Measurements from ENCODE around the gene SIRT7. TPM values are rescaled to one million over a fixed set of nuclear protein-coding genes. Genes with fewer than 3 reads are reported as not detected.

SIRT7 gene
- total RNA-seq, 1 donor from 2014 or later, result 20.9 TPM

DNA sequence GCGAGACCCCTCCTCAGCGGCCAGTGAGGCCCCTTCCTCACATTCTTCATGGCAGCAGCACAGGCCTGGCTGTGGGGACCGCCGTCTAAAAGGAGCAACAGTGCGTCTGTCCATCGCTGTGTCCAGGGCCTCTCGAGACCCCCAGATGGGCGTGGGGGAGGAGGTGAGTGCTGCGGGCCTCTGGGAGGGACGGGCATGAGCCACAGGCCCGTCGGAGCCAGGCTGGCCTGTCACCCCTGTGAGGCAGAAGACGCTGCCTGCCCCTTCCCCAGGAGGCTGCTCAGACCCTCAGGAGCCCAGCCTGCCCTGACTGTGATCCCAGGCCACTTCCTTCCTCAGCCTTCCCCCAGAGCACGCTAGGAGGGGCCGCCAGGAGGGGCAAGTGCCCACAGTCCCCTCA is 21.2 kb upstream of the SIRT7 start:
- Mint-ChIP-seq H3K9me3 (ENCODE audit: unreplicated experiment) (no peaks in the 10 kb centered on the region), H3K4me3 (ENCODE audit: unreplicated experiment) (no peak overlapping the region), H3K36me3 (ENCODE audit: unreplicated experiment) (no peaks in the 10 kb centered on the region), H3K4me1 (ENCODE audit: unreplicated experiment) (peaks cover 15% of the 10 kb centered on the region), H3K27me3 (ENCODE audit: unreplicated experiment) (peaks cover 2% of the 10 kb centered on the region), H3K27ac (ENCODE audit: unreplicated experiment) (no peak overlapping the region)
- TF ChIP-seq, protein P1, sequence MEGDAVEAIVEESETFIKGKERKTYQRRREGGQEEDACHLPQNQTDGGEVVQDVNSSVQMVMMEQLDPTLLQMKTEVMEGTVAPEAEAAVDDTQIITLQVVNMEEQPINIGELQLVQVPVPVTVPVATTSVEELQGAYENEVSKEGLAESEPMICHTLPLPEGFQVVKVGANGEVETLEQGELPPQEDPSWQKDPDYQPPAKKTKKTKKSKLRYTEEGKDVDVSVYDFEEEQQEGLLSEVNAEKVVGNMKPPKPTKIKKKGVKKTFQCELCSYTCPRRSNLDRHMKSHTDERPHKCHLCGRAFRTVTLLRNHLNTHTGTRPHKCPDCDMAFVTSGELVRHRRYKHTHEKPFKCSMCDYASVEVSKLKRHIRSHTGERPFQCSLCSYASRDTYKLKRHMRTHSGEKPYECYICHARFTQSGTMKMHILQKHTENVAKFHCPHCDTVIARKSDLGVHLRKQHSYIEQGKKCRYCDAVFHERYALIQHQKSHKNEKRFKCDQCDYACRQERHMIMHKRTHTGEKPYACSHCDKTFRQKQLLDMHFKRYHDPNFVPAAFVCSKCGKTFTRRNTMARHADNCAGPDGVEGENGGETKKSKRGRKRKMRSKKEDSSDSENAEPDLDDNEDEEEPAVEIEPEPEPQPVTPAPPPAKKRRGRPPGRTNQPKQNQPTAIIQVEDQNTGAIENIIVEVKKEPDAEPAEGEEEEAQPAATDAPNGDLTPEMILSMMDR (IDR thresholded peaks at IDR 0.05), result no peak
- DNase-seq (ENCODE audit: extremely low spot score, unreplicated experiment), result no peak

DNA sequence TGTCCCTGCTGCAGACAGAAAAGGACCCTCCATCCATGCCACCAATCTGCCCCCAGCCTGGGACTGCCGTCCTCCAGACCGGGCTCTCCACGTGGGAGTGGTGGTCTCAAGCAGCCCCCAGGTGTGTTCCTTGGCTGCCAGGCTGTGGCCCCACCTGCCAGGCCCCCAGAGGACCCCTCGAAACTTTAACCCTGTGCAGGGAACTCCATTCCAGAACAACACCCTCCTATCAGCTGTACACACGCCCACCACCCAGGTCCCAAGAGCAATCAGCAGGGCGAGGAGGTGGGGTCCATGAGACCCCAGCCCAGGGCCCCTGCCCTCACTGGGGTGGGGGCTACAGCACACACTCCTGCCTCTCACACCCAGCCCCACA is 17.7 kb upstream of the SIRT7 start:
- peak overlapping the region; percentile 10 for H3K27ac Mint-ChIP-seq (ENCODE audit: unreplicated experiment)
- DNase-seq (ENCODE audit: extremely low spot score, unreplicated experiment), result no peak
- H3K4me3 Mint-ChIP-seq (ENCODE audit: unreplicated experiment), result peak overlapping the region; percentile 89
- H3K9me3 Mint-ChIP-seq (ENCODE audit: unreplicated experiment), result no peaks in the 10 kb centered on the region
- TF ChIP-seq, protein P1 (IDR thresholded peaks at IDR 0.05), result no peak
- H3K36me3 Mint-ChIP-seq (ENCODE audit: unreplicated experiment), result peaks cover 2% of the 10 kb centered on the region
- H3K27me3 Mint-ChIP-seq (ENCODE audit: unreplicated experiment), result no peaks in the 10 kb centered on the region
- peaks cover 23% of the 10 kb centered on the region for H3K4me1 Mint-ChIP-seq (ENCODE audit: unreplicated experiment)

DNA sequence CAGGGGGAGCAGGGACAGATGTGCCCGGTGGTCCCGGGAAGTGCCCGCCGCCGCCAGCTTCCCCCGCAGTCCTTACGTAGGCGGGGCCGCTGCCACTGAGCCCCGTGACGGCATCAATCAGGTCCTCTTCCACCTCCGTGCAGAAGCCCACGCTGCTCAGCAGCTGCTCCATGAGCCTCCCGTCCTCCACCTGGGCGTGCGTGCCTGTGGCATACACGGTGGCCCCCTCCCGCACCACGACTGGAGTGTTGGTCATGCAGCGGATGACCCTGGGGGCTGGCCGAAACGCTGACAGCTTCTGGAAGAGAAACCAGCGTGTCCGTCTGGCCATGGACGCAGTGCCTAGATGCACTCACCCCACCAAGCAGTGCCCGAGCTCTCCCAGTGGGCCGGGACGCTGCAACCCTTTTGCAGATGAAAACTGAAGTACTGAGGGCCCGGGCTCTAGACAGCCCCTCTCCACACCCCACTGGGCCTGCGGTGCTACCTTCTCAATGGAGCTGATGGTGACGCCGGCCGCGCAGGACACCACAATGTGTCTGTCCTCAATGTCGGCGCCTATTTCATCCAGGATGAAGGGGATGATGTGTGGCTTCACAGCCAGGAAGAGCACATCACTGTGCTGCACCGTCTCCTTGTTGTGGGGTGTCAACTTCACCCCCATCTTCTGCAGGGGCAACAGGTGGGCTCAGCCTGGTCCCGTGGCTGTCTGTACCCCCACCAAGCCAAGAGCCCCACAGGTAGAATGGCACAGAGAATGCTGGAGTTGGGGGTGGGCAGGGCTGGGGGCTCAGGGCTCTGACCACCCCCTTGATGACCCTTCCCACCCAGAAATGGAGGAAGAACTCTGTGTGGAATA is 17.1 kb upstream of the SIRT7 start:
- no peak for DNase-seq (ENCODE audit: extremely low spot score, unreplicated experiment)
- H3K9me3 Mint-ChIP-seq (ENCODE audit: unreplicated experiment), result no peaks in the 10 kb centered on the region
- H3K27ac Mint-ChIP-seq (ENCODE audit: unreplicated experiment), result no peak overlapping the region

DNA sequence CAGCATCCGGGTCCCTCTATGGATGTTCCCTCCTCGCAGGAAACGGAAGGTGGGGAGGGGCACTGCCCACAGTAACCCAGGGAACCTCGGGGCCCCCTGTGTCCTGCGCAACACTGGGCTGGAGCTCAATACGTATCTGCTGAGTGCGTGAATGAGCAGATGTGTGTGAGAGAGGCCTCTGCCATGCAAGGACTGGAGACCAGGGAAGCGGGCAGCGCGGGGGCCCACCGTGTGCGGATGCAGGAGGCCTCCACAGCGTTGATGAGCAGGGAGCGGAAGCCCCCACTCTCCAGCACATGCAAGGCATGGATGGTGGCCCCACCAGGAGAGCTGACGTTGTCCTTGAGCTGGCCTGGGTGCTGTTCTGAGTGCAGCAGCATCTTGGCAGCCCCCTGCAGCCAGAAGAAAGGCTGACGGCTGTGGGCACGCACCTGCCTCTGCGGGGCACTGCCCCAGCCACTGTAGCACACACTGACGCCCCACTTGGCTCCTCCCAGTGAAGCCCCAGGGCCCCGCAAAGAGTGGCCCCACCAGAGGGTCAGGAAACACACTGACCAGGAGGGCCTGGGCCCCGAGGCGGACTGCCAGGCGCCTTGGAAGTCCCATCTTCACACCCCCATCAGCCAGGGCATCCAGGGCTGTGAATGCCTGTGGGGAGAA is 16.3 kb upstream of the SIRT7 start:
- no peak for DNase-seq (ENCODE audit: extremely low spot score, unreplicated experiment)
- H3K4me1 Mint-ChIP-seq (ENCODE audit: unreplicated experiment), result peaks cover 30% of the 10 kb centered on the region
- H3K27ac Mint-ChIP-seq (ENCODE audit: unreplicated experiment), result no peak overlapping the region
- H3K9me3 Mint-ChIP-seq (ENCODE audit: unreplicated experiment), result no peaks in the 10 kb centered on the region
- H3K36me3 Mint-ChIP-seq (ENCODE audit: unreplicated experiment), result peaks cover 2% of the 10 kb centered on the region
- H3K4me3 Mint-ChIP-seq (ENCODE audit: unreplicated experiment), result no peak overlapping the region
- no peaks in the 10 kb centered on the region for H3K27me3 Mint-ChIP-seq (ENCODE audit: unreplicated experiment)
- TF ChIP-seq, protein P1 (IDR thresholded peaks at IDR 0.05), result no peak

More for the DNA sequence above, 17.1 kb upstream of the SIRT7 start:
- Mint-ChIP-seq H3K4me3 (ENCODE audit: unreplicated experiment) (peak overlapping the region; percentile 89), H3K27me3 (ENCODE audit: unreplicated experiment) (no peaks in the 10 kb centered on the region), H3K4me1 (ENCODE audit: unreplicated experiment) (peaks cover 26% of the 10 kb centered on the region), H3K36me3 (ENCODE audit: unreplicated experiment) (peaks cover 2% of the 10 kb centered on the region)
- TF ChIP-seq, protein P1 (IDR thresholded peaks at IDR 0.05), result no peak

DNA sequence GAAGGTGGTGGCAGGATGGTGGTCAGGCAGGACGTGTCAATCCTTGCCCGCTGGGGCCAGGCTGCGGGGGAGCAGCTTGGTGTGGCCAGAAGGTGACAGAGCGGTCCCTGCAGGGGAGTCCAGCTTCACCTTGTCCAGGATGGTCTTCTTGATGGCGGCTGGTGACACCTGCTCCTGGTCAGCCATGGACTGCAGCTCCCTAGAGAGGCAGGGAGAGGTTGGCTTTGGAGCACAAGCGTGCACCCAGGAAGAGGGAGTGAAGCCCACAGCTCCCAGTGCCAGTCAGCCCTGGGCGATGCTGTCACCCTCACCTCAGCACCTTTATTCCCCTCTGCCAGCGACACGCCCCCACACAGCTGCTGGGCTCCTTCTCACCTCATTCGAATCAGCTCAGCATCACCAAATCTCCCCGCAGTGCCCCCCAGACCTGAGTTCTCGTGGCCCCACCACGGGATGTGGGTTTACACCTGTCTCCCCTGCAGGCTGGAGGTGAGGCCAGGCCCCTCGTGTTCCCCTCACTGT is 15.3 kb upstream of the SIRT7 start:
- TF ChIP-seq, protein P1 (IDR thresholded peaks at IDR 0.05), result no peak
- Mint-ChIP-seq H3K27ac (ENCODE audit: unreplicated experiment) (no peak overlapping the region), H3K27me3 (ENCODE audit: unreplicated experiment) (no peaks in the 10 kb centered on the region), H3K9me3 (ENCODE audit: unreplicated experiment) (no peaks in the 10 kb centered on the region), H3K36me3 (ENCODE audit: unreplicated experiment) (peaks cover 2% of the 10 kb centered on the region), H3K4me1 (ENCODE audit: unreplicated experiment) (peaks cover 36% of the 10 kb centered on the region), H3K4me3 (ENCODE audit: unreplicated experiment) (no peak overlapping the region)
- no peak for DNase-seq (ENCODE audit: extremely low spot score, unreplicated experiment)
